K562 (cell line): ENCODE data around the gene MRPL16. TPM values are rescaled to one million over a fixed set of nuclear protein-coding genes. Genes with fewer than 3 reads are reported as not detected.
A peak's percentile ranks its signal among the peaks of the same experiment; 100 is the strongest.

Experiments
- BCLAF1 ChIP-seq, 2 experiments: fragments of 450-650 bp in 1 of 2; IDR thresholded peaks; 2 replicates each; pipeline ENCODE4 v1.6.1; 2011 to 2017; ENCODE audit warnings: low read depth in 2 of 2, antibody characterized with exemption in 1 of 2, borderline replicate concordance in 1 of 2, low read length in 1 of 2, mild to moderate bottlenecking in 1 of 2, mixed read lengths in 1 of 2; ENCODE audit not compliant: control insufficient read depth in 1 of 2
- CBFA2T3 ChIP-seq: fragments of 450-650 bp; IDR thresholded peaks from 2 replicates; pipeline ENCODE4 v1.6.1; 2017
- CGGBP1 ChIP-seq: fragments of 250-450 bp; sonication (Bioruptor Pico); IDR thresholded peaks from 2 replicates; pipeline ENCODE4 v1.9.0; 2021; ENCODE audit warnings: mild to moderate bottlenecking
- E2F8 ChIP-seq: fragments of 450-650 bp; IDR thresholded peaks from 2 replicates; pipeline ENCODE4 v1.7.1; 2018; ENCODE audit warnings: mild to moderate bottlenecking, low read depth; ENCODE audit not compliant: partially characterized antibody
- ERF ChIP-seq: fragments of 450-650 bp; formaldehyde crosslinking; IDR thresholded peaks from 2 replicates; pipeline ENCODE4 v1.4.0; 2020; ENCODE audit warnings: mild to moderate bottlenecking, mixed read lengths
- ESRRB ChIP-seq: fragments of 250-450 bp; sonication (Bioruptor Pico); IDR thresholded peaks from 2 replicates; pipeline ENCODE4 v1.5.0; 2020; ENCODE audit warnings: mild to moderate bottlenecking, moderate library complexity, borderline replicate concordance
- ETS2 ChIP-seq: IDR thresholded peaks from 2 replicates; pipeline ENCODE4 v1.6.1; 2016; ENCODE audit warnings: borderline replicate concordance, missing genetic modification characterization, mild to moderate bottlenecking, moderate library complexity, missing compliant biosample characterization; ENCODE audit not compliant: poor library complexity, severe bottlenecking
- MTA3 ChIP-seq: fragments of 450-650 bp; formaldehyde crosslinking; IDR thresholded peaks from 2 replicates; pipeline ENCODE4 v1.6.1; 2017; ENCODE audit warnings: mild to moderate bottlenecking, borderline replicate concordance
- MTF1 ChIP-seq: fragments of 250-450 bp; sonication (Bioruptor Pico); IDR thresholded peaks from 2 replicates; pipeline ENCODE4 v1.9.0; 2021; ENCODE audit warnings: moderate library complexity, mild to moderate bottlenecking, inconsistent platforms, borderline replicate concordance
- MYNN ChIP-seq, 2 experiments: sonication (generic); formaldehyde crosslinking in 1 of 2; IDR thresholded peaks; 2 replicates each; pipeline versions ENCODE4 v1.5.0 to v1.6.1; 2016 to 2020; ENCODE audit warnings: antibody characterized with exemption in 1 of 2, missing genetic modification reagents in 1 of 2
- NELFE ChIP-seq: IDR thresholded peaks from 2 replicates; pipeline ENCODE4 v1.6.1; 2011; ENCODE audit warnings: mild to moderate bottlenecking; ENCODE audit not compliant: insufficient read depth, insufficient read length
- NR3C1 ChIP-seq: sonication (generic); formaldehyde crosslinking; IDR thresholded peaks from 2 replicates; pipeline ENCODE4 v1.8.1; 2022; ENCODE audit warnings: missing genetic modification reagents
- RCOR1 ChIP-seq, 2 experiments: IDR thresholded peaks; 2 replicates each; pipeline ENCODE4 v1.6.1; 2012; ENCODE audit warnings: low read depth in 2 of 2, low read length in 2 of 2, borderline replicate concordance in 1 of 2, improper control_type of control experiment in 1 of 2
- SIN3A ChIP-seq, 2 experiments: fragments of 150-350 bp in 1 of 2; IDR thresholded peaks; 2 replicates each; pipeline ENCODE4 v1.6.1; 2011 to 2016; ENCODE audit warnings: borderline replicate concordance in 2 of 2, low read depth in 2 of 2, low read length in 2 of 2, mild to moderate bottlenecking in 2 of 2, moderate library complexity in 2 of 2; ENCODE audit not compliant: control insufficient read depth in 1 of 2
- SNAPC5 ChIP-seq: fragments of 250-450 bp; sonication (Bioruptor Pico); IDR thresholded peaks from 2 replicates; pipeline ENCODE4 v1.8.0; 2021; ENCODE audit warnings: moderate library complexity, mild to moderate bottlenecking, inconsistent platforms
- TEAD4 ChIP-seq, 2 experiments: sonication (generic) in 1 of 2; formaldehyde crosslinking in 1 of 2; IDR thresholded peaks; 2 replicates each; pipeline versions ENCODE4 v1.6.1 to v1.8.0; 2012 to 2022; ENCODE audit warnings: borderline replicate concordance in 1 of 2, inconsistent platforms in 1 of 2, low read length in 1 of 2, mild to moderate bottlenecking in 1 of 2, missing genetic modification reagents in 1 of 2
- ZNF175 ChIP-seq: fragments of 200-800 bp; sonication (Bioruptor generic); IDR thresholded peaks from 2 replicates; pipeline ENCODE4 v1.6.1; 2016; ENCODE audit warnings: low read depth, mild to moderate bottlenecking, missing genetic modification characterization, missing compliant biosample characterization
- ZNF3 ChIP-seq: fragments of 250-450 bp; sonication (Bioruptor Pico); IDR thresholded peaks from 2 replicates; pipeline ENCODE4 v1.5.0; 2021; ENCODE audit warnings: mild to moderate bottlenecking, moderate library complexity
- ZNF707 ChIP-seq: fragments of 250-450 bp; sonication (Bioruptor Pico); conservative IDR thresholded peaks from 2 replicates; pipeline ENCODE4 v1.8.0; 2022; ENCODE audit warnings: inconsistent platforms, mild to moderate bottlenecking, moderate library complexity
- ZNF76 ChIP-seq: fragments of 250-450 bp; sonication (Bioruptor Pico); IDR thresholded peaks from 2 replicates; pipeline ENCODE4 v1.4.0; 2020; ENCODE audit warnings: mild to moderate bottlenecking, moderate library complexity, borderline replicate concordance
- polyA plus RNA-seq, 8 experiments: library from polyadenylated mRNA; depleted of rRNA in 4 of 8; stranded (reverse) in 5 of 8; unstranded in 3 of 8; fragments of >200 nt; fragmentation: Nextera tagmentation in 2 of 8; fragmentation: Illumina TruSeq in 1 of 8; extraction: Ambion mirVana in 2 of 8; extraction: Trizol in 1 of 8; gene quantifications; 2 replicates each; pipeline versions ENCODE4 v1.2.1 to v1.2.3, GENCODE V29; 2011 to 2014; ENCODE audit warnings: inconsistent platforms in 1 of 8, missing spikeins in 1 of 8
- total RNA-seq, 7 experiments: library from RNA; depleted of rRNA in 6 of 7; stranded (reverse); fragments of >200 nt in 6 of 7; fragmentation: Illumina TruSeq in 2 of 7; extraction: Trizol in 2 of 7; gene quantifications; 2 replicates each; pipeline versions ENCODE4 v1.2.1 to v1.2.3, GENCODE V29; 2011 to 2021; ENCODE audit warnings: low replicate concordance in 1 of 7

MRPL16 gene
- total and polyA plus RNA-seq, 9 of the 15 experiments (the other 6 are each of a cell fraction or from before 2014, with no cell fraction given): 63.3 to 209 (median 157) TPM

GRCh38 chr11:59810189-59810910 is at the start of gene MRPL16 (continued):
- TF ChIP-seq ESRRB (no peak), MYNN (IDR thresholded peaks at IDR 0.05) (peak; percentile 60; the same call in 1 of the 2 replicates), MYNN (CRISPR knock-in tag; IDR thresholded peaks at IDR 0.05) (no peak), TEAD4 (IDR thresholded peaks at IDR 0.05; ENCODE audit: low read length) (no peak), TEAD4 (CRISPR knock-in tag; IDR thresholded peaks at IDR 0.05; ENCODE audit: borderline replicate concordance) (no peak), MTF1 (CRISPR knock-in tag) (no peak), CGGBP1 (no peak), ZNF3 (CRISPR knock-in tag) (no peak), ZNF175 (CRISPR knock-in tag) (no peak), NR3C1 (CRISPR knock-in tag) (no peak), SIN3A (IDR thresholded peaks at IDR 0.05; ENCODE audit: borderline replicate concordance in 2 of 2, control insufficient read depth in 1 of 2, low read depth in 2 of 2, low read length in 2 of 2) (peak in 1 of 2 experiments; percentile 82; a peak in 1 of 4 replicates), ZNF707 (CRISPR knock-in tag) (no peak), RCOR1 (IDR thresholded peaks at IDR 0.05; ENCODE audit: borderline replicate concordance in 1 of 2, low read depth in 2 of 2, low read length in 2 of 2) (peak in 1 of 2 experiments; percentile 31; a peak in 1 of 4 replicates), NELFE (no peak), ETS2 (tag) (no peak), E2F8 (peak; percentile 95), ZNF76 (CRISPR knock-in tag) (no peak), CBFA2T3 (no peak), MTA3 (peak; percentile 90), ERF (0 out of 2 replicates have a peak, but pooled peaks have one; percentile 13), SNAPC5 (CRISPR knock-in tag) (no peak), BCLAF1 (IDR thresholded peaks at IDR 0.05; ENCODE audit: borderline replicate concordance in 1 of 2, control insufficient read depth in 1 of 2, low read depth in 2 of 2, low read length in 1 of 2) (peak in 1 of 2 experiments; percentile 96; a peak in 2 of 4 replicates)
